ENCODE results near the gene ZBED6. TPM values are rescaled to one million over a fixed set of nuclear protein-coding genes. Genes with fewer than 3 reads are reported as not detected.
A peak's percentile ranks its signal among the peaks of the same experiment; 100 is the strongest.

Gene ZBED6
- total and polyA plus RNA-seq, 9 of the 15 experiments (the other 6 are each of a cell fraction or from before 2014, with no cell fraction given), result 0.21 to 16.6 (median 5.0) TPM

DNA sequence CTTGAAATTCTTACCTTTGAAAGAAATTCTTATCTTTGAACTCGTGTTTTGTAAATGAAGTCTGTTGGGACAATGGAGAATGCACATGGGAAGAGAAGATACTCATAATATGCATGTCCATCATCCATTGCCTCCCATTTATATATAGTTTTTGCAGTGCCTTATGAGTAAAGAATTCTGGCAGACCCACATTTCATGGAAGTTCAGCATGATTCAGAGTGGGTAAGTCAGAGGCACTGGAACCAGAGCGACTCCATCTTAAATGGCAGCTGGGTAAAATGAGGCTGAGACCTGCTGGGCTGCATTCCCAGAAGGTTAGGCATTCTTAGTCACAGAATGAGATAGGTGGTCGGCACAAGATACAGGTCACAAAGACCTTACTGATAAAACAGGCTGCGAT lies 16.6 kb upstream of the ZBED6 start (continued):
- TF ChIP-seq, protein P1, sequence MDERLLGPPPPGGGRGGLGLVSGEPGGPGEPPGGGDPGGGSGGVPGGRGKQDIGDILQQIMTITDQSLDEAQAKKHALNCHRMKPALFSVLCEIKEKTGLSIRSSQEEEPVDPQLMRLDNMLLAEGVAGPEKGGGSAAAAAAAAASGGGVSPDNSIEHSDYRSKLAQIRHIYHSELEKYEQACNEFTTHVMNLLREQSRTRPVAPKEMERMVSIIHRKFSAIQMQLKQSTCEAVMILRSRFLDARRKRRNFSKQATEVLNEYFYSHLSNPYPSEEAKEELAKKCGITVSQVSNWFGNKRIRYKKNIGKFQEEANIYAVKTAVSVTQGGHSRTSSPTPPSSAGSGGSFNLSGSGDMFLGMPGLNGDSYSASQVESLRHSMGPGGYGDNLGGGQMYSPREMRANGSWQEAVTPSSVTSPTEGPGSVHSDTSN (CRISPR knock-in tag; IDR thresholded peaks at IDR 0.05; ENCODE audit: low read depth), result no peak
- TF ChIP-seq, protein P1 (tag; conservative IDR thresholded peaks at IDR 0.05; ENCODE audit: low read depth), result peak; percentile 16; the same call in 1 of the 2 replicates
- TF ChIP-seq DDX20 (tag; IDR thresholded peaks at IDR 0.05; ENCODE audit: low read depth) (peak; percentile 79), SMAD4 (CRISPR knock-in tag; conservative IDR thresholded peaks at IDR 0.05) (0 out of 2 replicates have a peak, but pooled peaks have one; percentile 43), HES1 (IDR thresholded peaks at IDR 0.05; ENCODE audit: low read depth) (no peak), NONO (IDR thresholded peaks at IDR 0.05; ENCODE audit: low read depth in 2 of 2, low read length in 1 of 2) (no peak), ZNF740 (CRISPR knock-in tag; IDR thresholded peaks at IDR 0.05) (no peak), ZNF740 (tag; IDR thresholded peaks at IDR 0.05) (peak in 1 of 2 experiments; percentile 87; a peak in 2 of 4 replicates), KDM1A (IDR thresholded peaks at IDR 0.05) (no peak), GTF2E2 (tag; IDR thresholded peaks at IDR 0.05) (no peak), ATF7 (IDR thresholded peaks at IDR 0.05) (no peak), ZNF830 (CRISPR knock-in tag; IDR thresholded peaks at IDR 0.05) (no peak), KHSRP (IDR thresholded peaks at IDR 0.05) (no peak), CREB3 (tag; conservative IDR thresholded peaks at IDR 0.05; ENCODE audit: low read depth) (peak; percentile 92), TBP (optimal IDR thresholded peaks at IDR 0.05; ENCODE audit: low read depth, low read length) (no peak), ID3 (CRISPR knock-in tag; IDR thresholded peaks at IDR 0.05) (no peak), ID3 (tag; IDR thresholded peaks at IDR 0.05) (peak; percentile 88; the same call in 1 of the 2 replicates), ZNF140 (CRISPR knock-in tag; IDR thresholded peaks at IDR 0.05) (no peak), HDAC8 (tag; IDR thresholded peaks at IDR 0.05) (peak; percentile 93), TSHZ1 (CRISPR knock-in tag; IDR thresholded peaks at IDR 0.05) (no peak)

Data from K562 (cell line).